HepG2 (cell line): ENCODE results near the gene ATP6V0D1. TPM values are rescaled to one million over a fixed set of nuclear protein-coding genes. Genes with fewer than 3 reads are reported as not detected.

Source experiments
- ADNP ChIP-seq: sonication (generic); formaldehyde crosslinking; IDR thresholded peaks from 2 replicates; pipeline ENCODE4 v1.4.0; 2020; ENCODE audit warnings: missing genetic modification reagents
- ARHGAP35 ChIP-seq: sonication (generic); formaldehyde crosslinking; IDR thresholded peaks from 2 replicates; pipeline ENCODE4 v1.9.0; 2022; ENCODE audit warnings: mild to moderate bottlenecking, inconsistent platforms, moderate library complexity, missing genetic modification reagents, borderline replicate concordance
- FOXK1 ChIP-seq: sonication (generic); formaldehyde crosslinking; IDR thresholded peaks from 2 replicates; pipeline ENCODE4 v1.4.0; 2020; ENCODE audit warnings: low read depth, missing genetic modification reagents, borderline replicate concordance
- FOXP1 ChIP-seq, 2 experiments: fragments of 450-650 bp in 1 of 2; IDR thresholded peaks; 2 replicates each; pipeline ENCODE4 v1.6.1; 2017 to 2018; ENCODE audit warnings: antibody characterized with exemption in 1 of 2
- GPBP1L1 ChIP-seq: sonication (generic); formaldehyde crosslinking; IDR thresholded peaks from 2 replicates; pipeline ENCODE4 v1.5.0; 2020; ENCODE audit warnings: mild to moderate bottlenecking, missing genetic modification reagents
- HNF4A ChIP-seq: sonication (generic); formaldehyde crosslinking; IDR thresholded peaks from 2 replicates; pipeline ENCODE4 v1.4.0; 2020; ENCODE audit warnings: missing genetic modification reagents
- HOXA9 ChIP-seq: sonication (generic); formaldehyde crosslinking; IDR thresholded peaks from 2 replicates; pipeline ENCODE4 v1.8.1; 2022; ENCODE audit warnings: missing genetic modification reagents, mild to moderate bottlenecking, moderate library complexity, borderline replicate concordance
- MTF2 ChIP-seq: sonication (generic); formaldehyde crosslinking; IDR thresholded peaks from 2 replicates; pipeline ENCODE4 v1.5.0; 2020; ENCODE audit warnings: missing genetic modification reagents, borderline replicate concordance
- MXI1 ChIP-seq: IDR thresholded peaks from 3 replicates; pipeline ENCODE4 v1.6.1; 2012; ENCODE audit warnings: low read depth, low read length, inconsistent platforms, borderline replicate concordance
- NR2C2 ChIP-seq: sonication (generic); formaldehyde crosslinking; IDR thresholded peaks from 2 replicates; pipeline ENCODE4 v1.4.0; 2020; ENCODE audit warnings: missing genetic modification reagents, mild to moderate bottlenecking, moderate library complexity, borderline replicate concordance
- POGZ ChIP-seq: sonication (generic); formaldehyde crosslinking; IDR thresholded peaks from 2 replicates; pipeline ENCODE4 v1.4.0; 2020; ENCODE audit warnings: mild to moderate bottlenecking, missing genetic modification reagents
- SETDB1 ChIP-seq: sonication (generic); formaldehyde crosslinking; IDR thresholded peaks from 2 replicates; pipeline ENCODE4 v1.5.1; 2020; ENCODE audit warnings: missing genetic modification reagents, mild to moderate bottlenecking, borderline replicate concordance
- TAF15 ChIP-seq: fragments of 200-400 bp; formaldehyde crosslinking; IDR thresholded peaks from one replicate; pipeline ENCODE4 v1.6.1; 2018; ENCODE audit warnings: mild to moderate bottlenecking, low read depth, low read length; ENCODE audit not compliant: poor library complexity, severe bottlenecking
- TEF ChIP-seq: sonication (generic); formaldehyde crosslinking; IDR thresholded peaks from 2 replicates; pipeline ENCODE4 v1.5.0; 2020; ENCODE audit warnings: missing genetic modification reagents
- ZBTB7B ChIP-seq: sonication (generic); formaldehyde crosslinking; IDR thresholded peaks from 2 replicates; pipeline ENCODE4 v1.4.0; 2020; ENCODE audit warnings: missing genetic modification reagents
- ZKSCAN5 ChIP-seq: sonication (generic); formaldehyde crosslinking; IDR thresholded peaks from 2 replicates; pipeline ENCODE4 v1.5.1; 2020; ENCODE audit warnings: mild to moderate bottlenecking, missing genetic modification reagents
- ZNF124 ChIP-seq: sonication (generic); formaldehyde crosslinking; IDR thresholded peaks from 2 replicates; pipeline ENCODE4 v1.4.0; 2020; ENCODE audit warnings: missing genetic modification reagents
- ZNF17 ChIP-seq: sonication (generic); formaldehyde crosslinking; IDR thresholded peaks from 2 replicates; pipeline ENCODE4 v1.5.0; 2020; ENCODE audit warnings: mild to moderate bottlenecking, missing genetic modification reagents
- ZNF251 ChIP-seq: sonication (generic); formaldehyde crosslinking; IDR thresholded peaks from 2 replicates; pipeline ENCODE4 v1.9.0; 2021; ENCODE audit warnings: mild to moderate bottlenecking, missing genetic modification reagents
- ZNF354B ChIP-seq: sonication (generic); formaldehyde crosslinking; IDR thresholded peaks from 2 replicates; pipeline ENCODE4 v1.8.0; 2022; ENCODE audit warnings: mild to moderate bottlenecking, missing genetic modification reagents
- ZNF382 ChIP-seq: sonication (generic); formaldehyde crosslinking; IDR thresholded peaks from 2 replicates; pipeline ENCODE4 v1.5.0; 2020; ENCODE audit warnings: missing genetic modification reagents, mild to moderate bottlenecking, borderline replicate concordance
- ZNF496 ChIP-seq: sonication (generic); formaldehyde crosslinking; IDR thresholded peaks from 2 replicates; pipeline ENCODE4 v1.8.1; 2023; ENCODE audit warnings: mild to moderate bottlenecking, moderate library complexity, missing genetic modification reagents; ENCODE audit not compliant: insufficient replicate concordance
- ZNF619 ChIP-seq: sonication (generic); formaldehyde crosslinking; IDR thresholded peaks from 2 replicates; pipeline ENCODE4 v1.4.0; 2020; ENCODE audit warnings: mild to moderate bottlenecking, missing genetic modification reagents
- ZNF644 ChIP-seq: IDR thresholded peaks from 2 replicates; pipeline ENCODE4 v1.6.1; 2016; ENCODE audit warnings: low read depth
- ZNF652 ChIP-seq: IDR thresholded peaks from 2 replicates; pipeline ENCODE4 v1.6.1; 2016; ENCODE audit warnings: low read depth, borderline replicate concordance
- ZNF788 ChIP-seq: sonication (generic); formaldehyde crosslinking; IDR thresholded peaks from 2 replicates; pipeline ENCODE4 v1.5.0; 2020; ENCODE audit warnings: mild to moderate bottlenecking, missing genetic modification reagents, borderline replicate concordance
- polyA plus RNA-seq, 8 experiments: library from polyadenylated mRNA; depleted of rRNA in 3 of 8; stranded (reverse) in 7 of 8; unstranded in 1 of 8; fragments of >200 nt; fragmentation: Illumina TruSeq in 4 of 8; extraction: Trizol in 4 of 8; gene quantifications; 2 replicates each; pipeline versions ENCODE4 v1.2.1 to v1.2.3, GENCODE V29; 2011 to 2016; ENCODE audit warnings: low read depth in 4 of 8, missing spikeins in 1 of 8, mixed read lengths in 1 of 8; ENCODE audit not compliant: insufficient read depth in 1 of 8
- total RNA-seq, 5 experiments: library from RNA; depleted of rRNA; stranded (reverse); fragments of >200 nt; fragmentation: Illumina TruSeq; extraction: Trizol; gene quantifications; 2 replicates each; pipeline ENCODE4 v1.2.3, GENCODE V29; 2016; ENCODE audit warnings: low read depth in 1 of 5
- TF ChIP-seq, protein P1 (sequence below): sonication (generic); formaldehyde crosslinking; IDR thresholded peaks from 2 replicates; pipeline ENCODE4 v1.9.0; 2022; ENCODE audit warnings: low read depth, missing genetic modification reagents

Gene ATP6V0D1
- total and polyA plus RNA-seq, 2 of the 13 experiments (the other 11 are each of a cell fraction or from before 2014, with no cell fraction given), result 51.1 to 61.3 TPM

GRCh38 chr16:67415872-67416793 lies 64.8 kb downstream of the ATP6V0D1 start, which contains the start of gene ZDHHC1 (continued):
- TF ChIP-seq TAF15 (no peak), ZNF644 (CRISPR knock-in tag) (no peak), FOXK1 (CRISPR knock-in tag) (no peak), ZNF251 (CRISPR knock-in tag) (no peak), ZNF17 (no peak), ZNF788 (peak; percentile 59), SETDB1 (CRISPR knock-in tag) (no peak), ADNP (CRISPR knock-in tag) (peak; percentile 61; the same call in 1 of the 2 replicates), MTF2 (CRISPR knock-in tag) (peak; percentile 88; the same call in 1 of the 2 replicates), HOXA9 (CRISPR knock-in tag) (no peak), ZNF652 (CRISPR knock-in tag) (no peak), TEF (CRISPR knock-in tag) (0 out of 2 replicates have a peak, but pooled peaks have one; percentile 37), HNF4A (CRISPR knock-in tag) (no peak), FOXP1 (IDR thresholded peaks at IDR 0.05) (no peak), FOXP1 (CRISPR knock-in tag; IDR thresholded peaks at IDR 0.05) (no peak), MXI1 (peak; percentile 81; the same call in 2 of the 3 replicates), ZNF354B (CRISPR knock-in tag) (peak; percentile 58; the same call in 1 of the 2 replicates), NR2C2 (CRISPR knock-in tag) (no peak), POGZ (CRISPR knock-in tag) (no peak), ZKSCAN5 (CRISPR knock-in tag) (no peak), GPBP1L1 (CRISPR knock-in tag) (no peak), ZBTB7B (CRISPR knock-in tag) (peak; percentile 90), ZNF382 (CRISPR knock-in tag) (no peak), ZNF496 (CRISPR knock-in tag) (no peak), ZNF619 (0 out of 2 replicates have a peak, but pooled peaks have one; percentile 75), ARHGAP35 (CRISPR knock-in tag) (0 out of 2 replicates have a peak, but pooled peaks have one; percentile 49), ZNF124 (CRISPR knock-in tag) (no peak)
- TF ChIP-seq, protein P1, sequence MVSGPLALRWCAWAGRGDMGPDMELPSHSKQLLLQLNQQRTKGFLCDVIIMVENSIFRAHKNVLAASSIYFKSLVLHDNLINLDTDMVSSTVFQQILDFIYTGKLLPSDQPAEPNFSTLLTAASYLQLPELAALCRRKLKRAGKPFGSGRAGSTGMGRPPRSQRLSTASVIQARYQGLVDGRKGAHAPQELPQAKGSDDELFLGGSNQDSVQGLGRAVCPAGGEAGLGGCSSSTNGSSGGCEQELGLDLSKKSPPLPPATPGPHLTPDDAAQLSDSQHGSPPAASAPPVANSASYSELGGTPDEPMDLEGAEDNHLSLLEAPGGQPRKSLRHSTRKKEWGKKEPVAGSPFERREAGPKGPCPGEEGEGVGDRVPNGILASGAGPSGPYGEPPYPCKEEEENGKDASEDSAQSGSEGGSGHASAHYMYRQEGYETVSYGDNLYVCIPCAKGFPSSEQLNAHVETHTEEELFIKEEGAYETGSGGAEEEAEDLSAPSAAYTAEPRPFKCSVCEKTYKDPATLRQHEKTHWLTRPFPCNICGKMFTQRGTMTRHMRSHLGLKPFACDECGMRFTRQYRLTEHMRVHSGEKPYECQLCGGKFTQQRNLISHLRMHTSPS (CRISPR knock-in tag), result peak; percentile 1; the same call in 1 of the 2 replicates
